Activated naive CD4-positive, alpha-beta T cell treated with anti-CD3 and anti-CD28 coated beads, Interleukin-2, amount 50 U/mL, for 24 hours (primary cell): Measurements from ENCODE around the gene RACGAP1.

ENCODE experiments used
- H3K27ac Mint-ChIP-seq: one replicate; pipeline ENCODE4 v1.8.0; 2021; ENCODE audit warnings: mild to moderate bottlenecking, mixed read lengths
- H3K27me3 Mint-ChIP-seq: one replicate; pipeline ENCODE4 v1.8.0; 2021; ENCODE audit warnings: mixed read lengths
- H3K36me3 Mint-ChIP-seq: one replicate; pipeline ENCODE4 v1.8.0; 2021; ENCODE audit warnings: mixed read lengths
- H3K4me1 Mint-ChIP-seq: one replicate; pipeline ENCODE4 v1.8.0; 2021; ENCODE audit warnings: mixed read lengths
- H3K4me3 Mint-ChIP-seq: one replicate; pipeline ENCODE4 v1.8.0; 2021; ENCODE audit warnings: mild to moderate bottlenecking, mixed read lengths
- H3K9me3 Mint-ChIP-seq: one replicate; pipeline ENCODE4 v1.8.0; 2021; ENCODE audit warnings: mixed read lengths

RACGAP1 gene

GRCh38 chr12:50025187-50026059 lies at the start of gene RACGAP1:
RACGAP1 (minus strand) TSS chr12:50025494; CDS start chr12:50016715, 8,779 bp downstream.
- Mint-ChIP-seq H3K27me3 (no peaks in the 10 kb centered on the region), H3K4me3 (peak within 1 kb of the TSS; percentile 96), H3K36me3 (peaks cover 2% of the 10 kb centered on the region), H3K4me1 (peaks cover 17% of the 10 kb centered on the region), H3K27ac (peak within 1 kb of the TSS; percentile 88), H3K9me3 (peaks cover 6% of the 10 kb centered on the region)

- H3K27ac Mint-ChIP-seq, result no peak overlapping the region
- no peaks in the 10 kb centered on the region for H3K36me3 Mint-ChIP-seq
- H3K4me3 Mint-ChIP-seq, result no peak overlapping the region
- no peaks in the 10 kb centered on the region for H3K27me3 Mint-ChIP-seq
- H3K9me3 Mint-ChIP-seq, result no peaks in the 10 kb centered on the region
- peaks cover 8% of the 10 kb centered on the region for H3K4me1 Mint-ChIP-seq
Measured at GRCh38 chr12:50073712-50074111, 48.4 kb upstream of the RACGAP1 start.

GRCh38 chr12:50073206-50073605 lies 47.9 kb upstream of the RACGAP1 start:
- H3K27me3 Mint-ChIP-seq, result no peaks in the 10 kb centered on the region
- no peak overlapping the region for H3K4me3 Mint-ChIP-seq
- no peak overlapping the region for H3K27ac Mint-ChIP-seq

GRCh38 chr12:50072198-50072907 lies 47.1 kb upstream of the RACGAP1 start:
- Mint-ChIP-seq H3K36me3 (no peaks in the 10 kb centered on the region), H3K4me1 (peaks cover 8% of the 10 kb centered on the region), H3K4me3 (no peak overlapping the region), H3K9me3 (no peaks in the 10 kb centered on the region), H3K27me3 (no peaks in the 10 kb centered on the region), H3K27ac (no peak overlapping the region)

More at GRCh38 chr12:50073206-50073605, 47.9 kb upstream of the RACGAP1 start:
- Mint-ChIP-seq H3K9me3 (no peaks in the 10 kb centered on the region), H3K4me1 (peaks cover 8% of the 10 kb centered on the region), H3K36me3 (no peaks in the 10 kb centered on the region)

- H3K36me3 Mint-ChIP-seq, result no peaks in the 10 kb centered on the region
- peaks cover 8% of the 10 kb centered on the region for H3K4me1 Mint-ChIP-seq
- H3K4me3 Mint-ChIP-seq, result no peak overlapping the region
- H3K27ac Mint-ChIP-seq, result no peak overlapping the region
- no peaks in the 10 kb centered on the region for H3K27me3 Mint-ChIP-seq
- no peaks in the 10 kb centered on the region for H3K9me3 Mint-ChIP-seq
Measured at GRCh38 chr12:50070314-50071060, 45.2 kb upstream of the RACGAP1 start.

- H3K27ac Mint-ChIP-seq, result no peak overlapping the region
- H3K27me3 Mint-ChIP-seq, result no peaks in the 10 kb centered on the region
- H3K36me3 Mint-ChIP-seq, result no peaks in the 10 kb centered on the region
- H3K9me3 Mint-ChIP-seq, result no peaks in the 10 kb centered on the region
- peaks cover 8% of the 10 kb centered on the region for H3K4me1 Mint-ChIP-seq
- H3K4me3 Mint-ChIP-seq, result no peak overlapping the region
Measured at GRCh38 chr12:50069539-50069938, 44.2 kb upstream of the RACGAP1 start.

- Mint-ChIP-seq H3K4me3 (no peak overlapping the region), H3K27ac (no peak overlapping the region), H3K27me3 (no peaks in the 10 kb centered on the region), H3K4me1 (peaks cover 8% of the 10 kb centered on the region), H3K9me3 (no peaks in the 10 kb centered on the region), H3K36me3 (no peaks in the 10 kb centered on the region)
Measured at GRCh38 chr12:50069069-50069468, 43.8 kb upstream of the RACGAP1 start.

- peaks cover 8% of the 10 kb centered on the region for H3K4me1 Mint-ChIP-seq
- H3K9me3 Mint-ChIP-seq, result no peaks in the 10 kb centered on the region
- H3K36me3 Mint-ChIP-seq, result no peaks in the 10 kb centered on the region
- no peak overlapping the region for H3K27ac Mint-ChIP-seq
- no peak overlapping the region for H3K4me3 Mint-ChIP-seq
- H3K27me3 Mint-ChIP-seq, result peaks cover 1% of the 10 kb centered on the region
Measured at GRCh38 chr12:50066402-50066801, 41.1 kb upstream of the RACGAP1 start.

- no peak overlapping the region for H3K27ac Mint-ChIP-seq
- no peak overlapping the region for H3K4me3 Mint-ChIP-seq
Measured at GRCh38 chr12:50065726-50066310, 40.5 kb upstream of the RACGAP1 start.

GRCh38 chr12:50062728-50063460 lies 37.6 kb upstream of the RACGAP1 start:
- Mint-ChIP-seq H3K4me1 (peaks cover 13% of the 10 kb centered on the region), H3K36me3 (no peaks in the 10 kb centered on the region), H3K27ac (no peak overlapping the region), H3K27me3 (peaks cover 6% of the 10 kb centered on the region), H3K9me3 (no peaks in the 10 kb centered on the region), H3K4me3 (no peak overlapping the region)

More at GRCh38 chr12:50065726-50066310, 40.5 kb upstream of the RACGAP1 start:
- Mint-ChIP-seq H3K36me3 (no peaks in the 10 kb centered on the region), H3K9me3 (no peaks in the 10 kb centered on the region), H3K27me3 (peaks cover 1% of the 10 kb centered on the region), H3K4me1 (peaks cover 8% of the 10 kb centered on the region)

GRCh38 chr12:50061946-50062686 lies 36.8 kb upstream of the RACGAP1 start:
- H3K36me3 Mint-ChIP-seq, result no peaks in the 10 kb centered on the region
- H3K27me3 Mint-ChIP-seq, result peaks cover 7% of the 10 kb centered on the region
- H3K9me3 Mint-ChIP-seq, result no peaks in the 10 kb centered on the region
- peaks cover 14% of the 10 kb centered on the region for H3K4me1 Mint-ChIP-seq
- H3K27ac Mint-ChIP-seq, result no peak overlapping the region
- no peak overlapping the region for H3K4me3 Mint-ChIP-seq

- Mint-ChIP-seq H3K4me1 (peaks cover 24% of the 10 kb centered on the region), H3K27me3 (peaks cover 14% of the 10 kb centered on the region), H3K9me3 (no peaks in the 10 kb centered on the region), H3K4me3 (no peak overlapping the region), H3K36me3 (no peaks in the 10 kb centered on the region), H3K27ac (no peak overlapping the region)
Measured at GRCh38 chr12:50061171-50061570, 35.9 kb upstream of the RACGAP1 start.

- no peaks in the 10 kb centered on the region for H3K36me3 Mint-ChIP-seq
Measured at GRCh38 chr12:50060120-50060468, 34.8 kb upstream of the RACGAP1 start.

GRCh38 chr12:50059440-50060119 lies 34.3 kb upstream of the RACGAP1 start:
- Mint-ChIP-seq H3K4me1 (peaks cover 31% of the 10 kb centered on the region), H3K9me3 (no peaks in the 10 kb centered on the region), H3K4me3 (peak overlapping the region; percentile 56), H3K27me3 (peaks cover 17% of the 10 kb centered on the region), H3K27ac (no peak overlapping the region), H3K36me3 (no peaks in the 10 kb centered on the region)

More at GRCh38 chr12:50060120-50060468, 34.8 kb upstream of the RACGAP1 start:
- no peaks in the 10 kb centered on the region for H3K9me3 Mint-ChIP-seq
- peaks cover 17% of the 10 kb centered on the region for H3K27me3 Mint-ChIP-seq
- H3K4me1 Mint-ChIP-seq, result peaks cover 31% of the 10 kb centered on the region
- peak overlapping the region; percentile 56 for H3K4me3 Mint-ChIP-seq
- H3K27ac Mint-ChIP-seq, result no peak overlapping the region
